Stimulated activated CD4-positive, alpha-beta T cell treated with anti-CD3 and anti-CD28 coated beads, Interleukin-12 subunit alpha, Interleukin-12 subunit beta, amount 100 ng/mL, for 48 hours (primary cell): Measurements from ENCODE around the gene BPTF.
"Not testable (repeated sequence)": the region's sequence is repeated elsewhere in the genome, so short reads cannot be mapped to it uniquely, and the experiment has no call there.

Experiments used
- DNase-seq, 3 donors: peaks; one replicate each; pipeline ENCODE4 v3.0.0-alpha.2; 2020; ENCODE audit warnings: low read depth in 2 of 3, low spot score in 1 of 3

Gene BPTF

DNA sequence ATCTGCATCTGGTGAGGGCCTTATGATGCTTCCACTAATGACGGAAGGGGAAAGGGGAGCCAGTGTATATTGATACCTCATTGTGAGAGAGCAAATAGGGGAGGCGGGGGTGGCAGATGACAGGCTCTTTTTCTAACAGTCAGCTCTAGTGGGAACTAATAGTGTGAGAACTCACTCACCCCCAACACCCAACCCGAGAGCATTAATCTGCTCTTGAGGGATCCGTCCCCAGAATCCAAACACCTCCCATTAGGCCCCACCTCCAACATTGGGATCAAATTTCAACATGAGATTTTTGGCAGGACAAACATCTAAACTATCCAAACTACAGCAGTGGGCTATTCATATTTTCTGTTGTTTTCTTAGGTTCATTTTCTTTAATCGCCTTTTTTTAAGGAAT is 54.4 kb downstream of the BPTF start:
- no peak for DNase-seq

DNA sequence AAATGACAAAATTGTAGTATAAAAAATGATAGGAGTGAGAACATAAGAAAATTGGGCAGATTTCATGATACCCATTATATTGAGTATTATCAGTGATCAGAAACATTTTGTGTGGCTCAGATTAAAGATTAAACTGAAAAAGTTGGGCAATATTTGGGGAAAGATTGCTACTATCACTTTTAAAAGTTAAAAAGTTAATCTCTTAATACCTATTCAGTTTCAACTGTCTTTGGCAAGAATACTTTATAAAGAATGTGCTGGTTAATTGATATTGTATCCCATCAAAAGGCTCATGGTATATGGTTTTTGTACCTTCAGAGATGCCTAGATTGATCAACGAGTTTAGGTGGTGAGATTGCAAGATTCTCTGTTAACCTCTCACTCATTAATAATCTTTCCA is 55.8 kb downstream of the BPTF start:
- DNase-seq = no peak

DNA sequence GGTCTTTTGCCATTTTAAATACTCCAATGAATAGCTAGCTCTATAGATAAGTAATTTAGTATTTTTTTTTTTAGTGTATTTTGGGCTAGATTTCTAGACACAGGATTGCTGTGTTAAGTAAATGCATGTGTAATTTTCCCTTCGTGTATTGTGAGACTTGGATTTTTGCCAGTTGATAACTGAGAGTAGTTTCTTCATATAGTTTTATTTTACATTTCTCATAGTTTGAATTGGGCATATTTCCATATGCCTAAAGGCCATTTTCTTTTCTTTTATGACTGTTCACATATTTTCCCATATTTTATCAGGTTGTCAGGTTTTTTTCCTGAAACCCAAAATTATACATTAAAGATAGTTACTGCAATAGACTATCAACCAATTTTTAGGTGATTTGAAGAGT is 59.4 kb downstream of the BPTF start:
- no peak for DNase-seq

DNA sequence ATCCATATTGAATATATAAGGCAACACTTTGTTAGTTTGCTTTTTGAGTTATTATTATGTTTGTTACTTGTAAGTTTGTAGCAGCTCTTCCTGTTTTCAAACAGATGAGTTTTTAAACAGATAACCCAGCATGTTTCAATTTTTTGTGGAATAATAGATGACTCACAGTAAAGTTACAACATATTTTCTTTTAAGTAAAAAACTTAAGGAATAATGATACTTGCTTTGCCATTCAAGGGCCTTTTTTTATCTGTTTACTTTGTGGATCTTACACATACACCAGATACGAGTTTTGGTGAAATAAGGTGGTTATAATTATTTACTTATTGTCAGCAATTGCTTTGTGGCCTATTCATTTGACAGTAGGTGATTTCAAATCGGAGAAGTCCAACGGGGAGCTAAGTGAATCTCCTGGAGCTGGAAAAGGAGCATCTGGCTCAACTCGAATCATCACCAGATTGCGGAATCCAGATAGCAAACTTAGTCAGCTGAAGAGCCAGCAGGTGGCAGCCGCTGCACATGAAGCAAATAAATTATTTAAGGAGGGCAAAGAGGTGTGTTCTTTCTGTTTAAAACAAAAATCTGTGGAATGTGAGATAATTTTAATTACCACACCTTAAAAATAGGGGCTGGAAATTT is 66.3 kb downstream of the BPTF start:
- DNase-seq = no peak

DNA sequence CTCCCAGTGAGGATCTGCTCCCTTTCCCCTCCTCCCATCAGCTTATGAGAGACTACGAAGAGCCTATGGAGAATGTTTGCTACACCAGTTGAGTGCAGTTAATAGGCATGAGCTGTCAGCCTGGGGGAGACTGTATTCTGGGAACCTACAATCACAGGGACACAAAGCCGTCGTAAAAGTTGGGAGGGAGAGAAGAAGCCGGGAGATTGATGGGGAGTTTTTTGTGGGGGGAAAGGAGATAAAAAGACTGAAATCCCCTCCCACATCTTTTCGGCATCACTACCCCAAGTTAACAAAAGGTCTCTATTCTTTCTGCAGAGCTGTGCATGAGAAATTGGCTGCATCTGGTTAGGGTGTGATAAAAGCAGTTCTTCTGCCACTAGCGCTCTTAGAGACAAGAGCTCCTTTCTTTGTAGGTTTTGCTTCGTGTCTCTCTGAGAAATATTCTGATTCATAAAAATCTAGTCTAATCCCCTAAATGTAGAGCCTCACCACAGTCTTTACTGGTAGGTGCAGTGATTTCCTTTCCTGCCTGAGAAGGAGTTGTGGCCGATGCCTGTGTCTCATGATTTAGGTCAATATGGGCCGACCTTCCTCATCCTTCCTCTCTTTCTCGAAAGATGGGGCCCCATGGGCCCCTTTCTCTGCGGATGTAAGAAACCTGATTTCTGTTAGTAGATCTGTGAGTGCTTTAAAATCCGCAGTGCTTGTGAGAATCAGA is 77.4 kb downstream of the BPTF start:
- DNase-seq = no peak

DNA sequence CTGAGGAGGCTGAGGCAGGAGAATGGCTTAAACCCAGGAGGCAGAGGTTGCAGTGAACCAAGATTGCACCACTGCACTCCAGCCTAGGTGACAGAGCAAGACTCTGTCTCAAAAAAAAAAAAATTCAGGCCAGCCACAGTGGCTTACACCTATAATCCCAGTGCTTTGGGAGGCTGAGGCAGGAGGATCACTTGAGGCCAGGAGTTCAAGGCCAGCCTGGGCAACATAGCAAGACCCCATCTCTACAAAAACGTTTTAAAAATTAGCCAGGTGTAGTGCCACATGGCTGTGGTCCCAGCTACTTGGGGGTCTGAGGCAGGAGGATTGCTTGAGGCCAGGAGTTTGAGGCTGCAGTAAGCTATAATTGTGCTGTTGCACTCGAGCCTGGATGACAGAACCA is 80.0 kb downstream of the BPTF start:
- DNase-seq = not testable (repeated sequence)

- not testable (repeated sequence) for DNase-seq
These were observed 85.0 kb downstream of the BPTF start for GRCh38 chr17:67910117-67910803.

DNA sequence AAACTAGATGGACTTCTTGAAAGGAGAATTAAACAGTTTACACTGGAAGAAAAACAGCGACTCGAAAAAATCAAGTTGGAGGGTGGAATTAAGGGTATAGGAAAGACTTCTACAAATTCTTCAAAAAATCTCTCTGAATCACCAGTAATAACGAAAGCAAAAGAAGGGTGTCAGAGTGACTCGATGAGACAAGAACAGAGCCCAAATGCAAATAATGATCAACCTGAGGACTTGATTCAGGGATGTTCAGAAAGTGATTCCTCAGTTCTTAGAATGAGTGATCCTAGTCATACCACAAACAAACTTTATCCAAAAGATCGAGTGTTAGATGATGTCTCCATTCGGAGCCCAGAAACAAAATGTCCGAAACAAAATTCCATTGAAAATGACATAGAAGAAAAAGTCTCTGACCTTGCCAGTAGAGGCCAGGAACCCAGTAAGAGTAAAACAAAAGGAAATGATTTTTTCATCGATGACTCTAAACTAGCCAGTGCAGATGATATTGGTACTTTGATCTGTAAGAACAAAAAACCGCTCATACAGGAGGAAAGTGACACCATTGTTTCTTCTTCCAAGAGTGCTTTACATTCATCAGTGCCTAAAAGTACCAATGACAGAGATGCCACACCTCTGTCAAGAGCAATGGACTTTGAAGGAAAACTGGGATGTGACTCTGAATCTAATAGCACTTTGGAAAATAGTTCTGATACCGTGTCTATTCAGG is 85.9 kb downstream of the BPTF start:
- DNase-seq = no peak

DNA sequence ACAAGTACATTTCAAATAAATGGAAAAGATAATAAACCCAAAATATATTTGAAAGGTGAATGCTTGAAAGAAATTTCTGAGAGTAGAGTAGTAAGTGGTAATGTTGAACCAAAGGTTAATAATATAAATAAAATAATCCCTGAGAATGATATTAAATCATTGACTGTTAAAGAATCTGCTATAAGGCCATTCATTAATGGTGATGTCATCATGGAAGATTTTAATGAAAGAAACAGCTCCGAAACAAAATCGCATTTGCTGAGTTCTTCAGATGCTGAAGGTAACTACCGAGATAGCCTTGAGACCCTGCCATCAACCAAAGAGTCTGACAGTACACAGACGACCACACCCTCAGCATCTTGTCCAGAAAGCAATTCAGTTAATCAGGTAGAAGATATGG is 86.8 kb downstream of the BPTF start:
- no peak for DNase-seq

DNA sequence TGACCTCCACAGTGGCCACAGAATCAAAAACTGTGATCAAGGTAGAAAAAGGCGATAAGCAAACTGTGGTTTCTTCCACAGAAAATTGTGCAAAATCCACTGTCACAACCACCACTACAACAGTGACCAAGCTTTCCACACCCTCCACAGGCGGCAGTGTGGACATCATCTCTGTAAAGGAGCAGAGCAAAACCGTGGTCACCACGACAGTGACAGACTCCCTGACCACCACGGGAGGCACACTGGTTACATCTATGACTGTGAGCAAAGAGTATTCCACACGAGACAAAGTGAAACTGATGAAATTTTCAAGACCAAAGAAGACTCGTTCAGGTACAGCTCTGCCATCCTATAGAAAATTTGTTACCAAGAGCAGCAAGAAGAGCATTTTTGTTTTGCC is 87.4 kb downstream of the BPTF start:
- no peak for DNase-seq

DNA sequence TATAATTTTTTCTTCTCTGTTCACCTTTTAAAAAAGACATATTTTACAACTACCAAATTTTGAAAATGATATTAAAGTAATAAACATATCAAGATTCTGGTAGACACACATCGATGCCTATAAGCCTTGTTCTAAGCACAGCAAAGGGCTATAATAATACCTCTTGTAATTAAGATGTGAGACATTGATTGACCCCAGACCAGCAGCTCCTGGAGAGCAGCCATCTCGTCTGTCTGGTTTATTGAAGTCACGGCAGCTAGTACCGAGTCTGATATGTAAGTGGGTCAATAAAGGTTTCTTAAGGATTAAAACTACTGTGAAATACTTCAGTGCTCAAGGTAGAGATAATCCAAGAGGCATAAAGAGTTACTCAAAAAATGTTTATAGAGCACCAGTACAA is 94.9 kb downstream of the BPTF start:
- DNase-seq = no peak

DNA sequence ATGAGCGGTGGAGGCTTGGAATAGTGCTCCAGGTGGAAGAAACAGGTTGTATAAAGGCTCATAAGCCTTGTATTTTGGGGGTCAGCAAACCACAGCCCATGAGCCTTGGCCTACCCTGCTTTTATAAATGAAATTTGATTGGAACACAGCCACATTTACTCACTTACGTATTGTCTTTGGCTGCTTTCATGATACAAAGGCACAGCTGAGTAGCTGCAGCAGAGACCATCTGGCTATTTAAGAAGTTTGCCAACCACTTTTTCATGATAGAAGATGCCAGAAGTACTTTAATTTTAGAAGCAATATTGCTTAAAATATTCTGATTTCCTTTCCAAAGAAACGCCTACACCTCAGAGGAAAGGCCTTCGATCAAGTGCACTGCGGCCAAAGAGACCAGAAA is 97.2 kb downstream of the BPTF start:
- no peak for DNase-seq

GRCh38 chr17:67928842-67929241 is 103.5 kb downstream of the BPTF start:
- not testable (repeated sequence) for DNase-seq

DNA sequence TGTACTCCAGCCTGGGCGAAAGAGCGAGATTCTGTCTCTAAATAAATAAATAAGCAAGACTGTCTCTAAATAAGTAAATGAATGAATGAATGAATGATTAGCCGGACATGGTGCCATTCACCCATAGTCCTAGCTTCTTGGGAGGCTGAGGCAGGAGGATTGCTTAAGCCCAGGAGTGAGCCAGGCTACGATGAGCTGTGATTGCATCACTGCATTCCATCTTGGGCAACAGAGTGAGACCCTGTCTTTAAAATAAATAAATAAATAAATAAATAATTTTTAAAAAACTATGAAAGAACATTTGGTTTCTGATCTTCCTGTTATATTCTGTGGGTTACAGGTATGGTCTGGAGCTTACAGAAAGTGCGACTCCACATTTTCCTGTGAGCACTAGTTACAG is 105.9 kb downstream of the BPTF start:
- no peak for DNase-seq

- no peak for DNase-seq
These were observed 117.5 kb downstream of the BPTF start for GRCh38 chr17:67942810-67943209.

DNA sequence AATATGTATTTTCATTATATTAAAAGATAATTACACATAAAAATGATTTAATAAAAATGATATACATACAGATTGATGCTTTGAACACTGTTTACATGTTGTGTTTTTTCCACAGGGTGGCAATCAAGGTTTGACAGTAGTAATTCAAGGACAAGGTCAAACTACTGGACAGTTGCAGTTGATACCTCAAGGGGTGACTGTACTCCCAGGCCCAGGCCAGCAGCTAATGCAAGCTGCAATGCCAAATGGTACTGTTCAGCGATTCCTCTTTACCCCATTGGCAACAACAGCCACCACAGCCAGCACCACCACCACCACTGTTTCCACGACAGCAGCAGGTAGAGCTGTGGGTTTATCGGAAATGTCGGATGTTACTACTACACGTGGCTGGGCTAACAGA is 118.7 kb downstream of the BPTF start:
- no peak for DNase-seq

DNA sequence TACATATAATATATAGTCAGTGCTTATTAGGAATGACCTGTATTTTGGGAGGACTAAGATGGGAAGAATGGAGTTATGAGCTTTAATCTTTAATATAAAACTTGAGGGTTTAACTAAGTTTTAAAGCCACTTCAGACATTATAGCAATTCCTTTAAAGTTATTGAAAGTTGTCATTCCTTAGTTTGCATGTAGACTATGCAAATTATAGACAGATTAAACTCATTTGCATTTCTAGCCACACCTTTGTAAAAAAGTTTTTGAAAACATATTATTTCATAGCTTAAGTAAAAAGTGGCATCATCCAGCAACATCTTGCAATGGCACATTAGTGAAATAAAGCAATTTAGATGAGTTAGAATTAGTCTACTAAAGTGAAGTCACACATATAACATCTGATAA is 121.2 kb downstream of the BPTF start:
- no peak for DNase-seq

- DNase-seq = no peak
These were observed 122.1 kb downstream of the BPTF start for GRCh38 chr17:67947325-67947813.

DNA sequence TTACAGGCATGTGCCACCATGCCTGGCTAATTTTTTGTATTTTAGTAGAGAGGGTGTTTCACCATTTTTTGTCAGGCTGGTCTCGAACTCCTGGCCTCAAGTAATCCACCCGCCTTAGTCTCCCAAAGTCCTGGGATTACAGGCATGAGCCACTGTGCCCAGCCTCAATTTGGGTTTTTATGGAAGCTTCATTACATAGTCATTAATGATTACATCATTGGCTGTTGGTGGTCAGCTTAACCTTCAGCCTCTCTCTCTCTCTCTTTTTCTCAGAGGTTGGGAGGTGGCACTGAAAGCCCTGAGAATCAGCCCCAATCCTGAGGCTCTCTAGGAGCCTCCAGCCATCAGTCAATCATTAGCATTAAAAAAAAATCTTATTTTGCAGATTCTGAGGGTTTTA is 125.6 kb downstream of the BPTF start:
- DNase-seq = no peak

- DNase-seq = no peak
These were observed 134.2 kb downstream of the BPTF start for GRCh38 chr17:67959510-67959909.

GRCh38 chr17:67960276-67960675 is 135.0 kb downstream of the BPTF start:
- not testable (repeated sequence) for DNase-seq

GRCh38 chr17:67962156-67962555 is 136.9 kb downstream of the BPTF start:
- DNase-seq = not testable (repeated sequence)
